Choroid plexus epithelial cell (primary cell): ENCODE measurements around the gene SSH3.
A peak's percentile ranks its signal among the peaks of the same experiment; 100 is the strongest.

Experiments used
- DNase-seq: peaks from one replicate; pipeline ENCODE4 v3.0.0-alpha.2; 2010; ENCODE audit warnings: low read depth
- H3K4me3 ChIP-seq: 2 replicates; pipeline ENCODE4 v1.5.1; 2011; ENCODE audit warnings: low read depth, mild to moderate bottlenecking, control low read depth, low read length, moderate library complexity
- TF ChIP-seq, protein P1 (sequence below): conservative IDR thresholded peaks from 2 replicates; pipeline ENCODE4 v1.5.1; 2011; ENCODE audit warnings: low read depth, mild to moderate bottlenecking, control low read depth, inconsistent platforms, low read length, moderate library complexity

SSH3 gene

DNA sequence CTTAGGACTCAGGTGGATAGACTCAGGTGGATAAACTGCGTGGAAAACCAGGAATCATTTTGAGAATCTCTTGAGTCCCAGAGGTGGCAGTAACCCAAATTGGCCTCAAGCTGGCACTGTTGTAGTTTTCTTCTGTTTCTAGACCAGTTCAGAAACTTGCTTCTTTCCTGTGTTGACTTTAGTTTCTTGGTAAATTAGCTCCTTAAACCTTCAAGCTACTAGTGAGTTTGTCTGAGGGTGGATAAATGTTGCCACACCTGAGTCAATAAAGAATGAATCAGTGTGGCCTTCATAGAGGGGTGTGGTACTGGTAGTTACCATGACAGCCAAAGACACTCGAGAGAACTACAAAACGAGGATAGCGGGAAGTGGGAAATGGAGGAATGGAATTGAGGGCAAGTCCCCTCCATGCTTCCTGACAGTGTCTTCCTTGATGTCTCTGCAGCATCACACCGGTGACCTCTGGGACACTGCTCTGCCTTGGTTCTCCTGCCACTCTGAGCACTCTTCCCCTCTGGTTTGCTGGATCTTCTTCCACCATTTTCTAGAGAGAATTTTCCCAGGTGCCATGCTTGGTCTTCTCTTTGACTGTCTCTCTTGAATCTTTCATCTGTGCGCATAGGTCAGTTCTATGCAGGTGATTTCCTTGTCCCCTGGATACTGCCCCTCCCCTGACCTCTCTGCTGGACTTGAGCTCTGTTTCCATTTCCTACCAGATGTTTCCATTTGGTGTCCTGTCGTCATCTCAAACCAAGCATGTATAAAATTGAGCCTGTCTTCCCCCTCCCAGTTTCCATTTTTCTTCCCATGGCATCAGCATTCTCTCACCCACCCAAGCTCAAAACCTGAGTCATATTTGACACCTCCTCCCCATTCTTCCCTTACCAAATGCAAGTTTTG, 42.8 kb downstream of the SSH3 start:
- TF ChIP-seq, protein P1, sequence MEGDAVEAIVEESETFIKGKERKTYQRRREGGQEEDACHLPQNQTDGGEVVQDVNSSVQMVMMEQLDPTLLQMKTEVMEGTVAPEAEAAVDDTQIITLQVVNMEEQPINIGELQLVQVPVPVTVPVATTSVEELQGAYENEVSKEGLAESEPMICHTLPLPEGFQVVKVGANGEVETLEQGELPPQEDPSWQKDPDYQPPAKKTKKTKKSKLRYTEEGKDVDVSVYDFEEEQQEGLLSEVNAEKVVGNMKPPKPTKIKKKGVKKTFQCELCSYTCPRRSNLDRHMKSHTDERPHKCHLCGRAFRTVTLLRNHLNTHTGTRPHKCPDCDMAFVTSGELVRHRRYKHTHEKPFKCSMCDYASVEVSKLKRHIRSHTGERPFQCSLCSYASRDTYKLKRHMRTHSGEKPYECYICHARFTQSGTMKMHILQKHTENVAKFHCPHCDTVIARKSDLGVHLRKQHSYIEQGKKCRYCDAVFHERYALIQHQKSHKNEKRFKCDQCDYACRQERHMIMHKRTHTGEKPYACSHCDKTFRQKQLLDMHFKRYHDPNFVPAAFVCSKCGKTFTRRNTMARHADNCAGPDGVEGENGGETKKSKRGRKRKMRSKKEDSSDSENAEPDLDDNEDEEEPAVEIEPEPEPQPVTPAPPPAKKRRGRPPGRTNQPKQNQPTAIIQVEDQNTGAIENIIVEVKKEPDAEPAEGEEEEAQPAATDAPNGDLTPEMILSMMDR: peak; percentile 88
- DNase-seq: peak; percentile 74
- H3K4me3 ChIP-seq: no peak overlapping the region

DNA sequence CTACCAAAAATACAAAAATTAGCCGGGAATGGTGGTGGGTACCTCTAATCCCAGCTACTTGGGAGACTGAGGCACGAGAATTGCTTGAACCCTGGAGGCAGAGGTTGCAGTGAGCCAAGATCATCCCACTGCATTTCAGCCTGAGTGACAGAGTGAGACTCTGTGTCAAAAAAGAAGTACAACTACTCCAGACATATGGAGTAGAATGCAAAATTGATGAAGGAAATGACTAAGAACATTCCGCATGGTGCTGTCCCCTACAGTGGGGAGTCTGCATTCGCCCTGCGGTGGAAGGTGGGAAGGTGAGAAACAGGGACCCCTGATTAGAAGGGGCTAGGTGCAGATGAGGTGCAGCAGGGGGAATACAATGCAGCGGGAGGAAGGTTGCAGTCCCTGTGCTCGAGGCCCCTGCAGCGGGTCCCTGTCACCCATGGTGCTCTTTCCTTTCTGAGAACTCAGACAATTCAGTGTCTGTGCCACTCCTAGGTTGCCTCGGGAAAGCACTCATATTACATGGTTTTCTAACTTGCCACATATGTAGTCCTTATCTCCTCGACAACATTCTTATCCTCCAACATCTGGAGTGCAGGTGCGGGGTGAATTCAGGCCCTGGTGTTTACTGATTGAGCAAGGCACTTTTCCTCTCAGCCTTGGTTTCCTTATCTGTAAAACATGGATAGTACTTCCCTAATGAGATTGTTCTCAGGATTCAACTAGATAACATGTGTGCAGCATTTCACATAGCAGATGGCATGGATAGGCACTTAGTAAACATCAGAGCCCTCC, 44.8 kb downstream of the SSH3 start:
- TF ChIP-seq, protein P1: no peak
- peak; percentile 76 for DNase-seq

DNA sequence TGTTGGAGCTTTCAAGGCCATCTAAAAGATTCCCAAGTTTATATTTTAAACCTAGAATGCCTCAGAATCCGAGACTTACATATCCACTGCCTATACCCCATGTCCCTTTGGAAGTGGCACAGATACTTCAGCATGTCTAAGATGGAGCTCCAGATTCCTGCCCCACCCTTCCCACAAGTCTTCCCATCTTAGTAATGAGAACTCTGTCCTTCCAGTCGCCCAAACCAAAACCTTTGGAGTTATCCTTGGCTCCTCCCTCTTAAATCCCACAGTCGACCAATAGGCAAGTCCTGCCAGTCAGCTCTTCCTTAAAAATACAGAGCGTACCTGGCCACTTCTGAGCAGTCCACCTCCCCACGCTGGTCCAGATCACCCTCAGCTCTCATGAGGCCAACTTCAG, 45.7 kb downstream of the SSH3 start:
- no peak overlapping the region for H3K4me3 ChIP-seq
- TF ChIP-seq, protein P1: no peak
- DNase-seq: no peak

More for the DNA sequence above, 44.8 kb downstream of the SSH3 start:
- H3K4me3 ChIP-seq: no peak overlapping the region

DNA sequence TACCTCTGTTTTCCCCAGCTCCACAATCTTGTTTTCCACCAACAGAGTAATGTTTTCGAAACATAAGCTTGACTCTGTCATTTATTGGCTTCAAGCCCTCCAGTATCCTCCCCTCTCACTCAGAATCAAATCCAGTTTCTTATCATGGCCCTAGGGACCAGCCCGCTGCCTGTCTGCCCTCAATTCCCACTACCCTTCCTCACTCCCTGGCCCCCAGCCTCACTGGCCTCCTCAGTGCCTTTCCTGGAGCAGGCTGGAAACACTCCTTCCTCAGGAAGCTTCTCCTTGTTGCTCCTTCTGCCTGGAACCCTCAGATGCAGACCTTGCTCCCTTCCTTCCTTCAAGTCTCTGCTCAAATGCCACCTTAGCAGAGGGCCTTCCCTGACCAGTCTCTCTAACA, 46.1 kb downstream of the SSH3 start:
- DNase-seq: no peak
- TF ChIP-seq, protein P1: no peak

DNA sequence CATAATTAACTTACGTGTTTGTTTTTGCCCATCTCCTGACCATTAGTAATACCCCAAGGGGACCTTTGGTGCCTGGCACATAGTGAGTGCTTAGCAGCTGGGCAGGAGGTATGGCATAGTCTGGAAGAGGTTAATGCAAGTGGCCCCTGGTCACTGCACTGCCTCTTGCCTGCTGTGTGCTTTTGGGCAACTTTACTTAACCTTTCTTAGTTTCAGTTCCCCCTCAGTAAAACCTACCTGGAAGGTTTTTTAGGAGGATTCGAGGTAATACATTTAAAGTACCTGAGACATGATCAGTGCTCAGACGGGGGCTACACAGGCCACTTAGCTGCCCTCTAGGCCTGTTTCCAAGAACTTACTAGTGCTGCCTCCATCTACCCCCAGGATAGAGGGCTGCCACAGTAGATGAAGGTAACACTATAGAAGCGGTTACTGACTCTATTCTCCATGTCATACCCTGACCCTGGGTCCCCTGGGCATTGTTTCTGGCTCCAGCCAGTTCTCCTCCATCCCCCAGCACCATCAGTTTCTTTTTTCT, 46.7 kb downstream of the SSH3 start:
- no peak for DNase-seq
- H3K4me3 ChIP-seq: no peak overlapping the region
- TF ChIP-seq, protein P1: no peak

More for the DNA sequence above, 46.1 kb downstream of the SSH3 start:
- no peak overlapping the region for H3K4me3 ChIP-seq

DNA sequence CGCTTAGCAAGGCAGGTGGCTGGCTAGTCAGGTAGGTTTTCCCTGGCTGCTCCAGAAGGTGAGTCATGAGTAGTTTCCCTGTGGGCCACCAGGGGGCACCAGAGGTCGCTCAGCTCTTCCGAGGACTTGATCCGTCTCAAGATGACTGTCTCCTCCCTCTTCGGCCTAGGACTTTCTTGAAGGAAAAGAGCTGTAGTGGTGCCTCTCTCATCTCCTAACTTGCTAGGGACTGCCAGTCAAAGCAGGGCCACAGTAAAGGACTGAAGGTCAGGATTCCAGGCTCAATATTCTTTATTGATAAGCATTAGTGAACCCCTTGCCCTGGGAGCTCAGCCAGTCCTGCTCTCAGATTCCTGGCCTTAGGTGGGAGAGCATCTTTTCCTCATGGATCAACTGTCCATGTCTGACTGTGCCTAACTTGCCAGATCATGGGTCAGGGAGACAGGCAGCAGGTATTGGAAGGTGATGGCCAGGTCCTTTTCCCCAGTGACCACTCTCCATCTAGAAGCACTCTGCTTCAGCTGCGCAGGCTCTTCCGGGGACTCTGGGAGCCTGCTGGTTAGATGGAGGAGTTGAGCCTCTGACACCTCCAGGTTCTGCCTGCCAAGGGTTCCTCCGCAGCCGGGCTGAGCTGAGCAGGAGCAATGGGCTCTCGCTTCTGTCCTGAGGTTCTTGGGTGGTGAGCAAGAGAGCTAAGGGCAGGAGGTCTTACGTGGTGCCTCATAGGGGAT, 48.1 kb downstream of the SSH3 start:
- no peak overlapping the region for H3K4me3 ChIP-seq
- TF ChIP-seq, protein P1: peak; percentile 90
- DNase-seq: peak; percentile 86
